Measurements from ENCODE around the gene MAGEA1. TPM values are rescaled to one million over a fixed set of nuclear protein-coding genes. Genes with fewer than 3 reads are reported as not detected.

Gene MAGEA1
- total RNA-seq, 4 donors from 2014 or later = not detected

- intact Hi-C loops (cut with DNase I; ENCODE audit: low total_unique reads) = no loop called here
- H3K4me1 ChIP-seq = no peaks in the 10 kb centered on the region
- no peak for DNase-seq
- no peak overlapping the region for H3K27ac ChIP-seq
- TF ChIP-seq CTCF (IDR thresholded peaks at IDR 0.05) (no peak), POLR2A (IDR thresholded peaks at IDR 0.05) (no peak)
- no peaks in the 10 kb centered on the region for H3K36me3 ChIP-seq
- H3K9me3 ChIP-seq = no peaks in the 10 kb centered on the region
- no peak overlapping the region for H3K4me3 ChIP-seq
- H3K27me3 ChIP-seq = peaks cover 0 to 4% of the 10 kb centered on the region in 2 donors
Observed at GRCh38 chrX:153200462-153200861, 21.4 kb downstream of the MAGEA1 start.

GRCh38 chrX:153206425-153207046 lies 27.5 kb downstream of the MAGEA1 start:
- TF ChIP-seq POLR2A (IDR thresholded peaks at IDR 0.05) (no peak), CTCF (IDR thresholded peaks at IDR 0.05) (no peak)
- H3K36me3 ChIP-seq = no peaks in the 10 kb centered on the region
- H3K27ac ChIP-seq = no peak overlapping the region
- intact Hi-C loops (cut with DNase I; ENCODE audit: low total_unique reads) = no loop called here
- H3K9me3 ChIP-seq = no peaks in the 10 kb centered on the region
- H3K4me1 ChIP-seq = no peaks in the 10 kb centered on the region
- DNase-seq = no peak
- H3K27me3 ChIP-seq = peaks cover 0 to 25% of the 10 kb centered on the region in 2 donors
- H3K4me3 ChIP-seq = no peak overlapping the region

GRCh38 chrX:153209347-153209746 lies 30.3 kb downstream of the MAGEA1 start:
- Histone ChIP-seq H3K36me3 (no peaks in the 10 kb centered on the region), H3K4me1 (no peaks in the 10 kb centered on the region), H3K27me3 (peaks cover 0 to 25% of the 10 kb centered on the region in 2 donors), H3K4me3 (no peak overlapping the region), H3K9me3 (no peaks in the 10 kb centered on the region), H3K27ac (no peak overlapping the region)
- no peak for TF ChIP-seq POLR2A (IDR thresholded peaks at IDR 0.05)
- TF ChIP-seq CTCF (IDR thresholded peaks at IDR 0.05) = no peak
- DNase-seq = no peak
- intact Hi-C loops (cut with DNase I; ENCODE audit: low total_unique reads) = no loop called here

GRCh38 chrX:153214934-153215333 lies 35.9 kb downstream of the MAGEA1 start:
- H3K36me3 ChIP-seq = no peaks in the 10 kb centered on the region
- DNase-seq = no peak
- intact Hi-C loops (cut with DNase I; ENCODE audit: low total_unique reads) = no loop called here

GRCh38 chrX:153216926-153217325 lies 37.8 kb downstream of the MAGEA1 start:
- intact Hi-C loops (cut with DNase I; ENCODE audit: low total_unique reads) = no loop called here

More at GRCh38 chrX:153214934-153215333, 35.9 kb downstream of the MAGEA1 start:
- TF ChIP-seq CTCF (IDR thresholded peaks at IDR 0.05) = no peak
- TF ChIP-seq POLR2A (IDR thresholded peaks at IDR 0.05) = no peak
- Histone ChIP-seq H3K27ac (no peak overlapping the region), H3K4me1 (no peaks in the 10 kb centered on the region), H3K27me3 (no peaks in the 10 kb centered on the region), H3K9me3 (no peaks in the 10 kb centered on the region), H3K4me3 (no peak overlapping the region)

More at GRCh38 chrX:153216926-153217325, 37.8 kb downstream of the MAGEA1 start:
- Histone ChIP-seq H3K27me3 (no peaks in the 10 kb centered on the region), H3K9me3 (no peaks in the 10 kb centered on the region), H3K4me1 (no peaks in the 10 kb centered on the region), H3K4me3 (no peak overlapping the region), H3K27ac (no peak overlapping the region), H3K36me3 (no peaks in the 10 kb centered on the region)
- TF ChIP-seq POLR2A (IDR thresholded peaks at IDR 0.05) = no peak
- no peak for TF ChIP-seq CTCF (IDR thresholded peaks at IDR 0.05)
- DNase-seq = no peak
